ENCODE data around the gene MYO3A.

GRCh38 chr10:26057466-26057865 lies 123.4 kb downstream of the MYO3A start:
- TF ChIP-seq POLR2A (IDR thresholded peaks at IDR 0.05): no peak
- TF ChIP-seq, protein P1, sequence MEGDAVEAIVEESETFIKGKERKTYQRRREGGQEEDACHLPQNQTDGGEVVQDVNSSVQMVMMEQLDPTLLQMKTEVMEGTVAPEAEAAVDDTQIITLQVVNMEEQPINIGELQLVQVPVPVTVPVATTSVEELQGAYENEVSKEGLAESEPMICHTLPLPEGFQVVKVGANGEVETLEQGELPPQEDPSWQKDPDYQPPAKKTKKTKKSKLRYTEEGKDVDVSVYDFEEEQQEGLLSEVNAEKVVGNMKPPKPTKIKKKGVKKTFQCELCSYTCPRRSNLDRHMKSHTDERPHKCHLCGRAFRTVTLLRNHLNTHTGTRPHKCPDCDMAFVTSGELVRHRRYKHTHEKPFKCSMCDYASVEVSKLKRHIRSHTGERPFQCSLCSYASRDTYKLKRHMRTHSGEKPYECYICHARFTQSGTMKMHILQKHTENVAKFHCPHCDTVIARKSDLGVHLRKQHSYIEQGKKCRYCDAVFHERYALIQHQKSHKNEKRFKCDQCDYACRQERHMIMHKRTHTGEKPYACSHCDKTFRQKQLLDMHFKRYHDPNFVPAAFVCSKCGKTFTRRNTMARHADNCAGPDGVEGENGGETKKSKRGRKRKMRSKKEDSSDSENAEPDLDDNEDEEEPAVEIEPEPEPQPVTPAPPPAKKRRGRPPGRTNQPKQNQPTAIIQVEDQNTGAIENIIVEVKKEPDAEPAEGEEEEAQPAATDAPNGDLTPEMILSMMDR (IDR thresholded peaks at IDR 0.05 in 4 of 5, conservative IDR thresholded peaks at IDR 0.05 in 1 of 5): no peak

Measured in gastrocnemius medialis (tissue), 4 donors.